GM18870 (cell line): Measurements from ENCODE around the gene VPS13C.

Experiments
- ATAC-seq: cut with Tn5 transposase; IDR thresholded peaks from one replicate; pipeline ENCODE4 v1.9.1; 2021; ENCODE audit warnings: moderate library complexity; ENCODE audit not compliant: unreplicated experiment

The VPS13C gene, protein sequence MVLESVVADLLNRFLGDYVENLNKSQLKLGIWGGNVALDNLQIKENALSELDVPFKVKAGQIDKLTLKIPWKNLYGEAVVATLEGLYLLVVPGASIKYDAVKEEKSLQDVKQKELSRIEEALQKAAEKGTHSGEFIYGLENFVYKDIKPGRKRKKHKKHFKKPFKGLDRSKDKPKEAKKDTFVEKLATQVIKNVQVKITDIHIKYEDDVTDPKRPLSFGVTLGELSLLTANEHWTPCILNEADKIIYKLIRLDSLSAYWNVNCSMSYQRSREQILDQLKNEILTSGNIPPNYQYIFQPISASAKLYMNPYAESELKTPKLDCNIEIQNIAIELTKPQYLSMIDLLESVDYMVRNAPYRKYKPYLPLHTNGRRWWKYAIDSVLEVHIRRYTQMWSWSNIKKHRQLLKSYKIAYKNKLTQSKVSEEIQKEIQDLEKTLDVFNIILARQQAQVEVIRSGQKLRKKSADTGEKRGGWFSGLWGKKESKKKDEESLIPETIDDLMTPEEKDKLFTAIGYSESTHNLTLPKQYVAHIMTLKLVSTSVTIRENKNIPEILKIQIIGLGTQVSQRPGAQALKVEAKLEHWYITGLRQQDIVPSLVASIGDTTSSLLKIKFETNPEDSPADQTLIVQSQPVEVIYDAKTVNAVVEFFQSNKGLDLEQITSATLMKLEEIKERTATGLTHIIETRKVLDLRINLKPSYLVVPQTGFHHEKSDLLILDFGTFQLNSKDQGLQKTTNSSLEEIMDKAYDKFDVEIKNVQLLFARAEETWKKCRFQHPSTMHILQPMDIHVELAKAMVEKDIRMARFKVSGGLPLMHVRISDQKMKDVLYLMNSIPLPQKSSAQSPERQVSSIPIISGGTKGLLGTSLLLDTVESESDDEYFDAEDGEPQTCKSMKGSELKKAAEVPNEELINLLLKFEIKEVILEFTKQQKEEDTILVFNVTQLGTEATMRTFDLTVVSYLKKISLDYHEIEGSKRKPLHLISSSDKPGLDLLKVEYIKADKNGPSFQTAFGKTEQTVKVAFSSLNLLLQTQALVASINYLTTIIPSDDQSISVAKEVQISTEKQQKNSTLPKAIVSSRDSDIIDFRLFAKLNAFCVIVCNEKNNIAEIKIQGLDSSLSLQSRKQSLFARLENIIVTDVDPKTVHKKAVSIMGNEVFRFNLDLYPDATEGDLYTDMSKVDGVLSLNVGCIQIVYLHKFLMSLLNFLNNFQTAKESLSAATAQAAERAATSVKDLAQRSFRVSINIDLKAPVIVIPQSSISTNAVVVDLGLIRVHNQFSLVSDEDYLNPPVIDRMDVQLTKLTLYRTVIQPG (N-terminal part only)

DNA sequence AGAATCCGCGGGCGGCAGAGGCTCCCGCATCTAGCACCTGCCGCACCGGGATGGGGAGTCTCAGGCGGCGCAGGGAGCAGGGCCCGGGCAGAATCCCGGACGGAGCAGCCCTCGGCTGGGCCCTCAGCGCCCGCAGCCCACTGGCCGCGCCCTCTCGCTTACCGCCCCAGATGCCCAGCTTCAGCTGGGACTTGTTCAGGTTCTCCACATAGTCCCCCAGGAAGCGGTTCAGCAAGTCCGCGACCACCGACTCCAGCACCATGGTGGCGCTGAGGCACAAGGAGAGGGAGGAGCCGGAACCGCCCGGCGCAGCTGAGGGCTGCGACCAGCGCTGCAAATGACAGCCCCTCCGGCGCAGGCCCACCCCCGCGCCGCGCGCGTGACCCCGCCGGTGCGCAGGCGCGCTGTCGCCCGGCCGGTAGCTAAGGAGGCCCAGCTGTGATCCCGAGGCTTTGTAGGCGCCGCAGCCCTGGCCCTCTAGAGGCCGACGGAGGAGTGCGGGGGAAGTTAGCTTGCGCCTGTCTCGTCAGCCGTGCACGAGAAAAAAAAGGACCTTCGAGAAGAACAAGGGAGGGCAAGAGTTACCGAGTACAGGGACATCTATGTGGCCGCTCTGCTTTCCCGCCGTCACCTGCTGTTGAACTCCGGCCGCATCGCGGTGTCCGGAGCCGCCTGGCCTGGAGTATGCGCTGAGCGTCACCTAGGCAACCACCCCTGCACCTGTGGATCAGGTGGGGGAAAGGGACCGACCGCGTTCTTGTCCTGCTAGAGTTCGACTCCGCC lies at the start of gene VPS13C:
TSS of gene VPS13C (minus strand) at position 335 of the 783 bp plus-strand sequence. CDS start at position 262, 73 bp downstream.
- peak; percentile 85 for ATAC-seq

DNA sequence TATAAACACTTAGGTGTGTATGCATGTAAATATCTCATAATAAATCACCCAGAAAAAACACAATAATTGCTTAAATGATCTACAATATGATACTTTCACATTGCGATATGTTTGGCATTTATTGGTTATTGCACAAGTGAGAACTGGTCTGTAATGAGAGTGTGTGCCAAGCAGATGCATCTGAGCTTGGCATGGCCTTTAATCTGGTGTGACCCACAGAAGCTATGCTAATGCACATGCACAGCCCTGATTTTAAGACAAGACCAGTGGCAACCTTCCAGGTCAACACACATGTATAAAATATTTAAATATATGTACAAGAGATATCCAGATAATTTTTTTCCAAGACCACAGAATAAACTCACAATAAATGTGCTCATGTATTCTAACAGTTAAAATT lies 49.2 kb upstream of the VPS13C start:
- no peak for ATAC-seq

DNA sequence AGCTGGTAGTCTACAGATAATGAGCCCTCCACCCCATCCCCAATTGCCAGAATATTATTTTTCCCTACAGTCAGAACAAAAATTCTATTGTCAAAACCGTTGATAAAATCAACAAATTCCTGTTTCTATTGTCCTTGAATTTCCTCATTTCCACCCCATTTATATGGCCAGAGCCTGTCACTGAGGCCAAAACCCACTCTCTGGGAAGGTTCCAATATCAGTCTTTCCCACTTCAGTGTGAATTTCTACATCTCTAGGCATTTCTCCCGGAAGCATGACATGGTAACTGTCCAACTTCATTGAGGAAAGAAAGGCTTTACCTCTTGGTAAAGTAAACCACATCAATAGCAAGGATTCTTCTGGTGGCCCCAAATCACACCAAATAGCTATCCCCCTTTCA lies 48.2 kb upstream of the VPS13C start:
- no peak for ATAC-seq

DNA sequence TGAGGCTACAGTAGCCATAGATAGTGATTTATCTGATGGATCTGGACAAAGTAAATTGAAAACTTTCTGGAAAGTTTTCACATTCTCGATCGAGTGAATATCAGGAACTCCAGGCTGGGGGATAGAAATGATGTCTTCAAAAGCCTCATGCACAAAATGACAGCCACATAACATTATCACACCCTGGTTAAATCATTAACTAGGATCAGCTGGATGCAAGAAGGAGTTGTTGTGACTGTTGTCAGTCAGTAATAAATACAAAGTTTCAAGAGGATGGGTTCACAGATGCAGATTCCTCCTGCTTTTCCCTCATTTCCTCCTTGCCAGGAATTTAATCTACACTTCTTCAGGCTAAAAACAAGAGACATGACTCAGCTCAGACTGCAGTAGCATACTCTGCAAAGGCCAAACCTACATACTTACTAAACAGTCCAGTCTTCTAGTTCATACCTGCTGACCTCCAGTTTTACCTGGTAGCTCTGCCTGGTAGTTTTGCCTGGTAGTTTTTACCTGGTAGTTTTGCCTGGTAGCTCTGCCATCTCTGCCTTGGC lies 47.4 kb upstream of the VPS13C start:
- no peak for ATAC-seq

DNA sequence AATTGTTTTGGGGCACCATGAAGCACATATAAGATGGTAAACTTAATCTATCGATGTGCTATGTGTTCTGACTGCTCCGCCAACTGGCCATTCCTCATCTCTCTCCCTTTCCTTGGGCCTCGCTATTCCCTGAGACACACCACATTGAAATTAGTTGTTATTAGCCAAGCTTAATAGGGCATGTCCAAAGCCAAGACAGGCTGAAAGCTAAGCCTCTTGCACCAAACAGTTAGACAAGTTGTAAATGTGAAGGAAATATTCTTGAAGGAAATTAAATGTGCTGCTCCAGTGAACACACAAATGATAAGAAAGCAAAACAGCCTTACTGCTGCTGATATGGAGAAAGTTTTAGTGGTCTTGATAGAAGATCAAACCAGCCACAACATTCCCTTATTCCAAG lies 45.8 kb upstream of the VPS13C start:
- no peak for ATAC-seq

DNA sequence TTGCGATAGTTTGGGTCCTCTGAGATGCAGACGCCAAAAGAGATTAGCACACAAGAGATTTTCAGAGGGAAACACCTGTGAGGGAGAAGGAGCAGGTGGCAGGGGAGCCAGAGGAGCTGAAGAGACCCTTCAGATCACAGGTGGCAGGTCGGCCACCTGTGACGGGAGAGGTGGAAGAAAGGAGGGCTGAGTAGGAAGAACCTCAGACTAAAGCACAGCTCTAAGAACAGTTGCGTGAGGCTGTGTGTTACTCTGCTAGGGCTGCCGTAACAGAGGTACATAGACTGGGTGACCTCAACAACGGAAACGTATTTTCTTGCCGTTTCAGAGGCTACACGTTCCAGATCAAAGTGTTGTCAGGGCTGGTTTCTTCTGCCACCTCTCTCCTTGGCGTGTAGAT lies 45.0 kb upstream of the VPS13C start:
- ATAC-seq, result no peak

DNA sequence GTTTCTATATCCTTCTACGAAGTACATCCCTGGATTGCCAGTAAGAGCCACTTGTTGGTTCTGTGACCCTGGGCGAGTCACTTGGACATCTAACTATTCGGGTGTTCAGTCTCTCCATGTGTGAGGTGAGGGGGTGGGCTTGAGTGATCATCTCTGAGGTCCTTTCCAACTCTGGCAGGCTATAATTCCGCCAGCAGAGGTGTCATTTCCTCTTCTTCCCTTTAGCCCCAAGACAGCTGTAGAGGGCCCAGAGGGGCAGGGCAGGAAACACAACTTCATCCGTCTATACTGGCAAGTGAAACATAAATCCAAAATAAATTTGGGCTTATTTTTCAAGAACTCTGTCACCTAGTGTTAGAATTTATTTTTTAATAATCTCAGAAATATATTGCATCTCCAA lies 44.6 kb upstream of the VPS13C start:
- no peak for ATAC-seq

DNA sequence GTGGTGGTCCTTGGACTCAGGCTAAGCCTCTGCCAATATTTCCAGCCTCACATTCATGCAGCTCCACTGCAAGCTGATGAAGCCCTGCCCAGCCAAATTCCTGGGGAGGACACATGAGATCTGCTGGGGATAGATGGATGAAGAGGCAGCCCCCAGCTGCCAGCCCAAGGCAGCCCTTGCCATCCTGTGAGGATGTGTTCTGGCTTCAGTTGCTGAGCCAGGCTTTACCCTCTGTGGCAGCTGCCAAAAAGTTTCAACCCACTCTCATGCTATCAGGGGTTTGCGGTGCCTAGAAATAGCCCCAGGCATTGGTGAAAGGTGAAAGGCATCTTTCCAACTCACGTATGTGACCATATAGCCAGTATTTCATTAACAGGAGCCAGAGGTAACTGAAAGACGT lies 44.2 kb upstream of the VPS13C start:
- no peak for ATAC-seq

DNA sequence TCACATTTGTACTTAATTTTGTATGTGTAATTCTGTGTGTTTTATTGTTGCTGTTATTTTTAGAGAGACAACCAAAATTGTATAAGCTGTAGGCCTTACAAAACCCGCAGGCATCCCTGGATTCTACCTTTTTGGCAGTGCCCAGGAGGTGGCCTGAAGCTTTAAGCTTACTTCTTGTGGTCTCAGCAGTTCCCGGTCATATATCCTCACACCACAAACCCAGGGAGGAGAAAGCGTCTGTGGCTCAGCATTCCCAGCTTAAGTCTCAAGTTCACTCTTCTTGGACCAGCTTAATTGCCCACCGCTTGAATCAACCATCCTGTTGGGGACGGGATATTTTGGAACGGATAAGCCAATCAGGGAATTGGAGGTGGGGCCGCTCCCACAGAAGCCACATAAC lies 43.2 kb upstream of the VPS13C start:
- ATAC-seq, result no peak

DNA sequence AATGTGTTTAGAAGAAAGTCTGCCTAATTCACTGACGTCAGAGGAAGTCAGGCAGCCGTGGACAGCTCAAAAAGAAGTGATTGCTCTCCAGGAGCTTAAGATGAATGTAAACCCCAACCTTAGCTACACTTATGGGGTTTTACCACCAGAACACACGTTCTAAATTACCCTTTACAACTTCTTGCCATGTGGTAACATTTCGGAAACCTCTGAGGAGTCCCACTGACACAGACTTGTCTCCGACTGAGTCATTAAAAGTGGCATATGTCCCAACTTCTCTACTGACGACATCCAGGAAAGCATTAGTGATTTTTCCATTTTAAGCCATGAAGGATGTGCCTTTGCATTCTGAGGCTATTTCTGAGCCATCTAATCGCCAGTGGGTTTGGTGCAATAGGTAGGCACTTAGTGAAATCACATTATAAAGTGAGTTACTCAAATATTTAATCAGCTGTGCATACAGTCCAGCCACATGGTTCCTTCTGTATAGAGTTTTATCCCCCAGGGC lies 38.9 kb upstream of the VPS13C start:
- ATAC-seq, result no peak

DNA sequence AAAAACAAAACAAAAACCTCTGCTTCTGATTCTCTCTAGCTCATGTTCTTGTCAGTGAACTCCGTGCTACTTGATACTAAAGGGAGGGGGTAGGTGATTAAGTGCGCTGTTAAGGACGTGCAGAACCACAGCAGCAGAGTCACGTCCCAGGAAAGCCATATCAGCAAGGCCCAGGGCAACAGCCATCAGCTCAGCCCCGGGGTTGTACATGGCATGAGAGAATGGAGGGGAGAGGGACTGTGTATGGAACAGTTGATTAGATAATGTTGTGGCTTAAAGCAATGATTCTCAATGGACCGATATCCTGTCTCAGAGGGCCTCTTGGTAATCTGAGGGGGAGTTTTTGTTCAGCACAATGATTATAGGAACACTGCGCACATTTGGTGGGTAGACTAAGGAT lies 34.1 kb upstream of the VPS13C start:
- no peak for ATAC-seq

DNA sequence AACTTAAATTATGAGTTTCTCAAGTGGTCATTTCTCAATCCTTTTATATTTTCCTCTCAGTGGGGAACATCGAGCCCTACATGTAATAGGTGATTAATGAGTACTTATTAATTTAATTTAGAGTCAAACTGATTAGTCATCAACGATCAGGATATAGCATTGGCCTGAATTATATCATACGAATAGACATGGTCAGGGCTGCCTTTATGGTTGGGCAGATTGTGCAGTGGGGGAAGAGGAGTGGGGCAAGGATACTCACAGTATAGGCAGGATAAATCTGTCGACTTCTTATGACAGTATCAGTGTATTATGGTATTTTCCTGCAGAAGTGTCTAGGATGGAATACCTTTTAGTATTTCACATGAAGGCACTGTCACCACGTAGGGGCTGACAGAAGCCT lies 33.6 kb upstream of the VPS13C start:
- ATAC-seq, result no peak

DNA sequence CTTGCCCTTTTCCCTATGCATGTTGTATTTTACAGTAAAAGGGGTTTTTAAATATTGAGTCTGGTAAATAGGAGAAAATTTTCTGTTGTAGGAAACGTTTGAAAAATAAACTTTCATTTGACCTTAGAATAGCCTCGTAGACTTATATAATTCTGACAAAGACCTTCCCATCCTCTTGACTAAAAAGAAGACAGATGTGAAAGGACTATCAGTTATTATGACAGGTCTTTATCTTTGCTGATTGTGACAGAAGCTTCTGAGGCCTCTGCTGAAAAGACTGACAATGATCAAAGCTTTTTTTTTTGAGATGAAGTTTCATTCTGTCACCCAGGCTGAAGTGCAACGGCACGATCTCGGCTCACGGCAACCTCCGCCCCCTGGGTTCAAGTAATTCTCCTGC lies 30.7 kb upstream of the VPS13C start:
- ATAC-seq, result no peak

DNA sequence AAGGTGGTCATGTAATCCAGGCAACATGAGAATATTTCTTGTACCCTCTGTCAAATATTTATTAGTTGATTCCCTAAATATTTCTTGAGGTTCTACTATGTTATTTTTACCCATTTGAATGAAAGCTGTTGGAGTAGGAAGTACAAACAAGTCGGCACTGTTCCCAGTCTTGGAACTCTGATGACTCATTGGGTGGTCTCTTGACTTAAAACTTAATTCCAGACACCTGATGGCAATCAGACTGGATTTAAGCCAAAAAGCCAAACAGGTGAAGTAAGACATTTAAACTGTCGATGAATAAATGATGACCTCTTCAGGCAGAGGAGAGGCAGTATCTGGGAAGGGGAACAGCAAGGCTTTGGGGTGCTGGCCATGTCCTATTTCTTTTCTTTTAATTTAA lies 29.4 kb upstream of the VPS13C start:
- ATAC-seq, result no peak

DNA sequence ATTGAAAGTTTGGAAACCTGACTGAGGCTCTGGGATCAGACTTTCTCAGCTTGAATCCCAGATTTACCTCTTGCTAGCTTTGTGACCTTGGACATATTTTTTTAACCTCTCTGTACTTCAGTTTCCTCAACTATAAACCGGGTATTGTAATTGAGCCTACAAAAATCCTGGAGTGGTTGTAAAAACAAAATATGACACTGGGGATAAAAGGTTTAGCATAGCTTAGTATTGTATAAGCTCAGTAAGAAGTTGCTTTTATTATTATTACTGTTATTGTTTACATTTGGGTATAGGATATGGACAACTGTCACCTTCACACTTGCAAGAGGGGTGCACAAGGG lies 28.1 kb upstream of the VPS13C start:
- no peak for ATAC-seq

DNA sequence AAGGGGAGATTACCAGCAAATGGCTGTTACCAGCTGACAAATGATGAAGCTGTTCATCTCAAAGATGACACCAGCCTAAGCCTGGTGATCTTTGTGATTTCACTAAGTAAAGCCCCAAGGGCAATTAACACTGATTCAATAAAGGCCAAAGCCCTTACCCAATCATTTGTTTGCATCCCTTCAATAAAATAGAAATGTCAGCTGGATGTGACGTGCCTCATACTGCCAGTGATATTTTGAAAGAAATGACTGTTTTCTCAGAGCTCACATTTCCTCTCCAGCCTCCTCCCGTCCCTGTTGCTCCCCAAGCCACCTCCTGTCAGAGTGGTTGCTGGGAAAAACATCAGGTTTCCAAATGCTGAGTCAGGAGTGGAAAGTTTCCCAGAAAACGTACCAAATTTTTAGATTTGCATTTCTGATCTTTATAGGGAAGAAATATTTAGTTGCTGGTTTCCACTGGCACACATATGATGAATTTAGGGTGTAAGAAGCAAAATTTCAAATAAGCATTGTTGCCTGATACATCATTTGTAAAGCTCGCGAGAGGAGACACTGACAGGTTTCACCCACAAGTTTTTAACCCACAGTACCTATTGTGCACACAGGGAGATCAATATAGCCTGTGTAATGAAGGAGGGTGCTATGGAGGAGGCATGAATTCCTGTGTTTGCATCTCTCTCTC lies 27.6 kb upstream of the VPS13C start:
- no peak for ATAC-seq

DNA sequence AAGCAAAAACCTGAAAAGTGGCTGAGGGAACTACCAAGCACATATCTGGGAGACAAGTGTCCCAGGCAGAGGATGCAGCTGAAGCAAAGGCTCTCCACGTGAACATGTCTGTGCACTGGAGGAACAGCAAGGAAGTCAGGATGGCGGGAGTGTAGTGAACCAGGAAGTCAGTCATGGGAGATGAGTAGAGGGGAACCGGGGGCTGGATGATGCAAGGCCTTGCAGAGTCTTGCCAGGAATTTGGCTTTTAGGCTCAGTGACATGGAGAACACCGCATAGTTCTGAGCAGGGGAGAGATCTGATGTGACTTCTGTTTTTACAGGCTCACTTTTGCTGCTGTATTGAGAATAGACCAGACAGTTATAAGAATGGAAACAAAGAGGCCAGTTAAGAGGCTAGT lies 25.5 kb upstream of the VPS13C start:
- ATAC-seq, result no peak

DNA sequence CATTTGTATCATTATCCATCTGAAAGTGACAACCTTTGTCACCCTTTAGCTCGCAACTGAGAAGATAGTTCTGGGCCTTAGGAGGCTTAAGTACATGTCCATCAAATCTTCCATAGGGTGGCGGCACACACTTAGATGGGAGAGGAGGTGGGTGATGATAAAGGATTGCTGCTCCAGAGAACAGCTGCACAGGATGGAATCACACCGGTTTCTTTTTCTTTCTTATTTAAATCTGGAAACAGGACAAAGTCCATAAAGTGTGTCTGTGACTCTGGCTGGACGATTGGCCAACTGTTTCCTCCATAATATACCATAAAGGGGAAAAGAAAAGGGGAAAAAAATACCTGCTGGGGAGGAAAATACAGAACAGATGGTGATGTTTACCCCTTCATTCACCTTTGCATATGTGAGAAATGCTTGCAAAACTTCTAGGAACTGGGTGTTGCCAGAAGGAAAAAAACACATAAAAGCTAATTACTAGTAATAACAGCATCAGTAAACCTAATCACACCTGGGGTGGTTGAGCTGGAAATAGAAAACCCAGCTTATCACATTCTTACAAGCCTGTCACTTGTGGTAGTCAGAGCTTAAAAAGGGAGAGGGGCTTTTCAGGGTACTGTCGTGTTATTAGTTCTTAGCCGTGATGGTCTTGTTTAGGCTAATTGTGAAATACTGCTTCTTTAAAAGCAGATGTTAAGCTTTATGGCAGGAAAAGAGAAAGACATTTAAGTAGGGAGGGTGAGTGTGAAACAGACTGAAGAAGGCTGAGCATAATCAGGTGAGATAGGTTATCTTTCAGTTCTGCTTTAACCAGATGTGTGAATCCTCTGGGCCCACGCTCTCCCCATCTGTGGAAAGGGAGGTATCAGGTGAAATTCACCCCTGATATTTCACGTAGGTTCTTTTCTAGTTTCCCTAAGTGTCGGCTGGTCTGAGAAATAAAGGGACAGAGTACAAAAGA lies 23.2 kb upstream of the VPS13C start:
- no peak for ATAC-seq
